HuH-7 (cell line): ENCODE data around the gene KCNA2.

Experiments used
- DNase-seq: peaks from one replicate; pipeline ENCODE4 v3.0.0; 2011; ENCODE audit warnings: low spot score

KCNA2 gene

GRCh38 chr1:110602466-110602865 lies 3.7 kb downstream of the KCNA2 start:
- no peak for DNase-seq

DNA sequence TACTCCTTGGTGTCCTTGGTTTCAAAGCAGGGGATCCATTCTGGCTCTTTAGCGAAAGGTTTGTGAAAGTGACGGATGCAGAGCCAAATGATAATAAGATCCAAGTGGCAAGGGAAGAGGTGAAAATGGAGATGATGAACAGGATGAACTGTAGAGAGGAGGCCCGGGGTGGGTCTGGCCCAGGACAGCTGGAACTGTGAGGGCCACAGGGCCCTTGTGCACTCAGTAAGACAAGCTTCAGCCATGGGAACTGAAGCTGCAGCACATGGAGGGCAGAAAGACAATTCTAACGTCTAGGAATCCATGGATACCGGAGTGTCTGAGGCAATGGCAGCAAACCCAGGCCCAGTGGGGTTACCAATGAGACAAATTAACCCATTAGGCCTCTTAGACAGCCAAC lies 4.8 kb downstream of the KCNA2 start:
- no peak for DNase-seq

- no peak for DNase-seq
Measured at GRCh38 chr1:110600716-110601115, 5.4 kb downstream of the KCNA2 start.

DNA sequence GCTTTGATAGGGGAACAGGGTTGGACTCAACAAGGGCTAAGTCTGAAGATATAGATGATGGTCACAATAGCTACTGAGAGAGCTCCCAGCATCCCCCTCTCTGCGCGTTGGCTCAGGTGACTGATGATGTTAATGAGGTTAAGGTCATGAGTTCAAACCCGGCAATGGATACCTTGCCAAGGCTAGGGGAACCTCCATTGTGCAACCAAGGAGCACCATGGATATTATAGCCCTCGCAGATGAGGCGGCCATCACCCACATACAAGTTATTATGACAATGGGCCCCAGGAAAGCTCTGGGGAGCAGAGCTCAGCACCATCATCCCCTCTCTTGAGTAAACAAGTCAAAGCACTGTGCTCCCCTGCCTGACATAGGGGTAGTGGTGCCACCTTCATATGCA lies 8.2 kb downstream of the KCNA2 start:
- DNase-seq: no peak

GRCh38 chr1:110596312-110596711 lies 9.8 kb downstream of the KCNA2 start:
- DNase-seq: no peak

DNA sequence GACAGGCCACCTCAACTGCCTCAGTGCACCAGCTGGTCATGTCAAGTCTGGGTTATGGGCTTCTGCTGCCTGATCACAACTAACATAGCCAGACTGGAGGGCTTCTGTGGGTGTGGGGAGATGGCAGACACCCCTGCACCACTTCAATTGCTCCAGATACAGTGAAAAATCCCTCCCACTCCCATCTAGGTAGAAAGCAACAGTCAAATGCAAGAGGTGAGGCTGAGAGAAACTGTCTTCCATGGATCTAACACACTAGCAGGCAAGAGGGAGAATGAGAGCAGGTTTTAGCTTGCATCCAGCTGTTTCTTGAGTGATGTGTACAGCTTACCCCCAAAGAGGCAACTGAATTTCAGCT lies 10.8 kb downstream of the KCNA2 start:
- DNase-seq: no peak

DNA sequence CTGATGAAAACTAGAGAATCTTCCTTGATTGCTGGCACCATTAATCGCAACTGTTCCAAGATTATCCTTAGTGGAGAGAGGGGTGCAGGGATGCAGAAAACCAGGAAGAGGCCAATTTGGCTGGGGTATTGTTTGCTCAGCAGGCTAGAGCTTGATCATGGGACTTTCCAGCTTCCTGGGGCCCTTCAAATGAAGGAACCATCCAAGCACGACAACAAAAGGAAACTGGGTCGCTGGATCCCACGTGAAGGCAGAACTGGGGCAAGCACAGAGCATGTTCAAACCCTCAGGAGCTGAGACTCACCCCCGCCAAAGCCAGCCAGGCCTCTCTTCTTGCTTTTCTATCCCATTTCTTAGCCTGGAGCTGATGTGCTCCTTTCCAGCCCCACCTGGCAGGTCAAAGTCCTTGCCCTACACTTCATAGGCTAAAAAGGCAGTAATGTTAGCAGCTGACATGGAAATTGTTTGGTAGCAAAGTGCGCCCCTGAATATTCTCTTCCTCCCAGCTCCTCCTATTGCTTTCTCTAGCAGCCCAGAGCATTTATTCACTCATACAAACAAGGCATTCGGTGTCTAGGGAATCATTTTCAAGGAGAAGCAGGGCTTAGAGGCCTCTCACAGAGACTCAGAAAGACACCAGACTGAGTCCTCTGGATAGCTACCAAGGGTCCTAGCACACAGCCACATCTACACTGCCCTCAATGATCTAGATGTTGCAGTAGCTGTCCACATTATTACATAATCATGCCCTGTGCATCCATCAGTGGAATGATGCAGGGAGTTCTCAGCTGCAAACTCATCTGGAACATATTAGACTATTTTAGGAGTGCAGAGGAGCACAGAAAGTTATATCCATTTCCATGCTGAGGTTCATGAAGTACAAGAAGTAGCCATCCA lies 11.5 kb downstream of the KCNA2 start:
- no peak for DNase-seq

DNA sequence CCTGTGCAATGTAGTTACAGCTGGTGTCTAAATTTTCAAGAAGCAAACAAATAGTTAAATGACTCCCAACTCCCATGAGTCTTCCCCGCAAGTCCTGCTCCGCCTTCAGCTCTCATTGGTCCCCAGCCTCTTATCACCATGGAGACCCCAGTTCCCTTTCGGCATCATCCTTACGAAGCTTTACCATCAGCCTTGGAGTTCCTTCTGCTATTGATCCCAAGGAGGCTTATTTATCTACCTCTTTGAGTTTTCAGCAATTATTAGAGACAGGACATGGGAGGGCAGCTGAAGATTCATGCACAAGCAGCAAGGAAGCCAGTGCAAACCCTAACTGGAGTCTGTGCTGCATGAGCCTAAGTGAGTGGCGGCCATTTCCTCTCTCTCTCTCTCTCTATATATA lies 12.3 kb downstream of the KCNA2 start:
- DNase-seq: no peak

DNA sequence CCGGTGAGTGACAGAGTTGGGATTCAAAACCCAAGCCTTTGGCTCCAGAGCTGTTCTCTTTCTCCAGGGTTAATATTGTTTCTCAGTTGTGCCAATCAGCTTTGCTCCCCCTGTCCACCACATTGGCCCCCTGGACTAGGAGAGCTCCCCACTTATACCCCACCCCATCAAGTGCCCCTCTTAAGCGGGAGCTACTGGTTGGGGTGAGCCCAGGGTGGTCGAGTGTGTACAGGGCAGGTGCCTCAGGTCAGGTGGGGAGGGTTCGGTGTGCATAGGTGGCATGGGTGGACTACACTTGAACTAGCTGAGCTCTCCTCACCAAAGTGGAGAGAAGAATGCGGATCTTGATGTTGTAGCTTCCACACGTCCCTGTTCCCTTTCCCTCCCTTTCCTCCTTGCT lies 14.2 kb downstream of the KCNA2 start:
- no peak for DNase-seq

GRCh38 chr1:110588991-110589390 lies 17.2 kb downstream of the KCNA2 start:
- no peak for DNase-seq

- no peak for DNase-seq
Measured at GRCh38 chr1:110588486-110588885, 17.7 kb downstream of the KCNA2 start.

DNA sequence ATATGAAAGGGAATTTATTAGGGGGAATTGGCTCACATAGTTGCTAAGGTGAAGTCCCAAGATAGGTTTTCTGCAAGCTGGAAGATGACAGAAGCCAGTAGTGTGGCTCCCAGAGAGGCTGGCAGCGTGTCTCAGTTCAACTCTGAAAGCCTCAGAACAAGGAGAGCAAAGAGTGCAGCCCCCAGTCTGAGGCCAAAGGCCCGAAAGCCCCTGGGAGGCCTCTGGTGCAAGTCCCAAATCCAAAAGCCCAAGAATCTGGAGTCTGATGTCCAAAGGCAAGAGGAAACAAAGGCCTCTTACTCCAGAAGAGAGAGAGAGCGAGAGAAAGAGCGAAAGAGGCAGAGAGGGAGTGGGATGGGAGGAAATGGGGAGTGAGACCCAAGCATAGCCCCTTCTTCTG lies 18.3 kb downstream of the KCNA2 start:
- no peak for DNase-seq

DNA sequence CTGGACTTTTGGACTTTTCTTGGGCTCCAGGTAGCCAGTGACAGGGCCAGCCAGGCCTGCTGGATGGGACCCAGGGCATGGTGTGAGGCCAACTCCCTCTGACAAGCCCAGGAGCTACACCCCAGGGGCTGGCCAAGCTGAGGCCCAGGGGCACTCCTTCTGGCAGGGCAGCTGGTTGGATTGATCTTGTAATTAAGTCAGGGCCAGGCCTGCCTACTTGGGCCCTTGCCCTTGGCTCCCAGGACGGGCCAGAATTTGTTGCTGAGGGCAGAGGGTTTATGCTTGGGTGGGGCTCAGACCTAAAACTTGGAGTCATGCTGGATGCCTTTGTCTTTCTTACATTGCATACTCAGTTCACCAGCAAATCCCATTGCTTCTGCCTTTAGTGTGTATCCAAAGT lies 20.7 kb downstream of the KCNA2 start:
- DNase-seq: no peak

GRCh38 chr1:110584045-110584444 lies 22.1 kb downstream of the KCNA2 start:
- DNase-seq: no peak

- no peak for DNase-seq
Measured at GRCh38 chr1:110583505-110583904, 22.7 kb downstream of the KCNA2 start.

GRCh38 chr1:110582378-110582777 lies 23.8 kb downstream of the KCNA2 start:
- no peak for DNase-seq

DNA sequence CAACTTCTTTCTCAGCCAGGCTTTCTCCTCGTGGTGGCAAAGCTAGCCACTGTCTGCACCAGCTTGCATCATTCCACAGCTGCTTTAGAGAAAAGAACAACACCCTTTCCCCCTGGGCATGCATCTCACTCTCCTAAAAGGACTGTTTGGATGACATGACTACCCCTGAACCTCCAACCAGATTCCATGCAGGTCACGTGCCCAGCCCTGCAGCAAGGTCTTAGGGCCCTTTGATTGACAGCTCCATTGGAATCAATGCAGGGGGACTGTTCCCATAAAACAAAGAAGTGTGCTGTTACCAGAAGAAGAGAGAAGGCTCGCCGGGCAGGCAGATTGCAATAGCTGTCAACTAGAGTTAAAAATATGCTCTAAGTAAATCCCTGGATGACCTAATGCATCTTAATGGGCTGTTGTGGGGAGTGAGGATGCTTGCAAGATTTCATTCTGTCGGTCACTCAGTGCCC lies 24.4 kb downstream of the KCNA2 start:
- no peak for DNase-seq

DNA sequence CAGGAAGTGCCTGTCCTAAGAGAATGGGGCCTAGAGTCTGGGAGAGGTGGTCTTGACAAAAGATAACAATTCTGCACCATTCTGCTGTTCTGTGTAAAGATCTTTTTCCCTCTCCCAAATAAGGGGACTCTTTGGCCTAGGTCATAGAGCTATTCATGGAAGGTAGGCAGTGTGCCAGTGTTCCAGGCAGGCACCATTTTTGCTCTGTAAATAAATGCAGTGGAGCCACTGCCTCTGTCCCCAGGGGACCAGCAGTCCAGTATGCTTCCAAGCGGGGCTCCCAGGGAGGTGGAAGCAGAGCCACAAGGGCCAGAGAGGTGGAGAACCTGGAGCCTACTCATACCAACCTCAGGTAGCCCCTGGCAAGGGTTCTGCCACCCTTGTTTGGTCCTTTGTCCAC lies 25.9 kb downstream of the KCNA2 start:
- no peak for DNase-seq

DNA sequence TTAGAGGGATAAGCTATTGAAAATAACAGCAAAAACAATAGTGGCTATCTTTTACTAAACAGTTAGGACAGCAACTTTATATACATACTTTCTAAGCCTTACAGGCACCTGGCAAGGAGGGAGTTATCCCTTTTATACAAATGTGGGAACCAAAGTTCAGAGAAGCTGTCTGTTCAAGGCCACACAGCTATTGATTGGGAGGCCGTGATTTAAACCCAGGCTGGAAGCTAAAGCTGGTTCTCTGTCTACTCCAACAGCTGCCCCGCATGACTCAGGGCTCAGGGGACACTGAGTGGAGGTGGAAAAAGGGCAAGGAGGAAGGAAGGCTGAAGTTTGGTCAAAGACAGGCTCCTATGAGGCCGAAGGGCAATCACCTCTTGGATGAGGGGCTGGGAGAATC lies 26.7 kb downstream of the KCNA2 start:
- DNase-seq: no peak

DNA sequence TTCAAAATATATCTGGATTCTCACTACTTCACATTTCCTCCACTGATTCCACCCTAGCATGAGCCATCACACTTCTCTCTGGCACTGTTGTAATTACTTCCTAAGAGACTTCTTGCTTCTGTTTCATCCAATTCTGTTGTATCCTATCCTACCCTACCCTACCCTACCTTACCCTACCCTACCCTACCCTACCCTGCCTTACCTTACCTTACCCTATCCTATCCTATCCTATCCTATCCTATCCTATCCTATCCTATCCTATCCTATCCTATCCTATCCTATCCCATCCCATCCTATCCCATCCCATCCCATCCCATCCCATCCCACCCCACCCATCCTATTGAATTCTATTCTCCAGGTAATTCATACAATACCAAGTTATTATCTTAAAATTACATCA lies 29.7 kb downstream of the KCNA2 start:
- DNase-seq: no peak

GRCh38 chr1:110573314-110573713 lies 32.8 kb downstream of the KCNA2 start:
- no peak for DNase-seq

DNA sequence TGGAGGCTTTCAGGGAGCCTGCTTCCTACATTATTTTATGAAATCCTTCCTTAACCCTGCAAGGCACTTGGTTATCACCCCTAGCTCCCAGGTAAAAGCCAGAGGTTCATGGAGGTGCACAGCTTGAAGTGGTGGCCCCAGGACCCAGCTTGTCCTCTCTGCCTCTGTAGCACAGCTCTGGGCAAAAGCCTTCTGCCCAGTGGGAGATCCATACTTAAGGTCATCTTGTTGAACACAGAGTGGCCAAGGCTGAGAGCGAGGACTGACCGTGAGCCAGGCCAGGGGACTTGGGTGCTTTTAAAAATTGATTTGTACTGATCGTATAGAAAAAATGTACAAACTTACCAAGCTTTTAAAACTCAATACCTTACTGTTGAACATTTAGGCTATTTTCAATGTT lies 33.4 kb downstream of the KCNA2 start:
- DNase-seq: no peak

DNA sequence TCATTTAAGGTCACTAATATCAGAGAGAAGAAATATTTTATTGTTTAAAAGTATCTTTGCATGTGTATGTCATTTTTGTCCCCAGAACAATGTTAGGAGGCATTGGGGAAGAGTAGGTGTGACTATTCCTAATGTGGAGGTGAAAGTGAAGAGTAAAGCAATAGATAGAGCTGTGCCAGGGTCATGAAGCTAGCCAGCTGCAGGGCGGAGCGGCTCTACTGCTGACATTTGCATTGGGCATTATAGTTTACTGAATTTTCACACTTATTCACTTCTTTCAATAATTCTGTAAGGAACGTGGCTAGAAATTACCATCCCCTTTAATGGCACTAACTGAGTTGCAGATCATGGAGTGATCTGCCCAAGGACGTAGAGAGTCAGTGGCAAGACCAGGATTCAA lies 35.3 kb downstream of the KCNA2 start:
- no peak for DNase-seq

DNA sequence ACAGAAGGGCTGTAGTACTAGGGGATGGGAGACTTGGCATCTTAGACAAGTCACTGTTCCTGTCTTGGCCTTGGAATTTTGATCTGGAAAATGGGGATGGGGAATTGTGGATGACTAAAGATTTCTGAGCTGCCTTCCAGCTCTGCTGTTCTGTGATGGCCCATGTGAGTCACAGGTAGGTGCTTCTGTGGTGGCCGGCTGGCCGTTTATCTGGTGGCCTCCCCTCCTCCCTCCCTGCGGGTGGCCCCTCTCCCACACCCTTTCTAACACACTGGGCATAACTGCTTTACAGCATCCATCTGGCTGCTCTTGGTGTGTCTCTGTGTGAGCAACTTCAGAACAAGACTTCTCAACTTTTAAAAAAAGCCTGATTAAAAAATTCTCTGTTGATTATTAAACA lies 35.9 kb downstream of the KCNA2 start:
- DNase-seq: no peak
